ENCODE results near the gene PTPRM. TPM values are rescaled to one million over a fixed set of nuclear protein-coding genes. Genes with fewer than 3 reads are reported as not detected.

Gene PTPRM
- total RNA-seq, 1 experiment from 2014 or later: not detected

GRCh38 chr18:8030201-8030600, 463.1 kb downstream of the PTPRM start:
- Histone ChIP-seq H3K9me3 (ENCODE audit: low read depth, low read length, poor library complexity, severe bottlenecking) (peaks cover 3% of the 10 kb centered on the region), H3K27me3 (replicated peaks; ENCODE audit: insufficient read depth, low read depth, low read length, poor library complexity) (no peaks in the 10 kb centered on the region), H3K4me3 (ENCODE audit: low read depth, low read length, poor library complexity, severe bottlenecking) (no peak overlapping the region), H3K27ac (ENCODE audit: low read depth, low read length, poor library complexity, severe bottlenecking) (no peak overlapping the region), H3K4me1 (ENCODE audit: insufficient read depth, low read length, poor library complexity, severe bottlenecking) (no peaks in the 10 kb centered on the region), H3K36me3 (ENCODE audit: insufficient read depth, low read length, poor library complexity, severe bottlenecking) (no peaks in the 10 kb centered on the region)
- intact Hi-C loops (cut with micrococcal nuclease; ENCODE audit: unreplicated experiment): no loop called here
- ChIA-PET POLR2A (ENCODE audit: low non-redundant PET) (no interaction called here), CTCF (no interaction called here)
- no TSS peak for BruUV-seq (replicated peaks)
- no peak for TF ChIP-seq EZH2 (IDR thresholded peaks at IDR 0.05; ENCODE audit: borderline replicate concordance, low read depth, low read length, poor library complexity, severe bottlenecking)
- DNase-seq (ENCODE audit: low spot score): no peak

GRCh38 chr18:8031496-8031895, 464.4 kb downstream of the PTPRM start:
- CTCF ChIA-PET: no interaction called here

GRCh38 chr18:8034674-8035073, 467.6 kb downstream of the PTPRM start:
- ChIA-PET CTCF (no interaction called here), POLR2A (ENCODE audit: low non-redundant PET) (no interaction called here)
- TF ChIP-seq EZH2 (IDR thresholded peaks at IDR 0.05; ENCODE audit: borderline replicate concordance, low read depth, low read length, poor library complexity, severe bottlenecking): no peak
- TF ChIP-seq, protein P1, sequence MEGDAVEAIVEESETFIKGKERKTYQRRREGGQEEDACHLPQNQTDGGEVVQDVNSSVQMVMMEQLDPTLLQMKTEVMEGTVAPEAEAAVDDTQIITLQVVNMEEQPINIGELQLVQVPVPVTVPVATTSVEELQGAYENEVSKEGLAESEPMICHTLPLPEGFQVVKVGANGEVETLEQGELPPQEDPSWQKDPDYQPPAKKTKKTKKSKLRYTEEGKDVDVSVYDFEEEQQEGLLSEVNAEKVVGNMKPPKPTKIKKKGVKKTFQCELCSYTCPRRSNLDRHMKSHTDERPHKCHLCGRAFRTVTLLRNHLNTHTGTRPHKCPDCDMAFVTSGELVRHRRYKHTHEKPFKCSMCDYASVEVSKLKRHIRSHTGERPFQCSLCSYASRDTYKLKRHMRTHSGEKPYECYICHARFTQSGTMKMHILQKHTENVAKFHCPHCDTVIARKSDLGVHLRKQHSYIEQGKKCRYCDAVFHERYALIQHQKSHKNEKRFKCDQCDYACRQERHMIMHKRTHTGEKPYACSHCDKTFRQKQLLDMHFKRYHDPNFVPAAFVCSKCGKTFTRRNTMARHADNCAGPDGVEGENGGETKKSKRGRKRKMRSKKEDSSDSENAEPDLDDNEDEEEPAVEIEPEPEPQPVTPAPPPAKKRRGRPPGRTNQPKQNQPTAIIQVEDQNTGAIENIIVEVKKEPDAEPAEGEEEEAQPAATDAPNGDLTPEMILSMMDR (conservative IDR thresholded peaks at IDR 0.05; ENCODE audit: low read depth, low read length): no peak
- Histone ChIP-seq H3K36me3 (ENCODE audit: insufficient read depth, low read length, poor library complexity, severe bottlenecking) (no peaks in the 10 kb centered on the region), H3K9me3 (ENCODE audit: low read depth, low read length, poor library complexity, severe bottlenecking) (no peaks in the 10 kb centered on the region), H3K4me3 (ENCODE audit: low read depth, low read length, poor library complexity, severe bottlenecking) (no peak overlapping the region), H3K4me1 (ENCODE audit: insufficient read depth, low read length, poor library complexity, severe bottlenecking) (no peaks in the 10 kb centered on the region), H3K27ac (ENCODE audit: low read depth, low read length, poor library complexity, severe bottlenecking) (no peak overlapping the region), H3K27me3 (replicated peaks; ENCODE audit: insufficient read depth, low read depth, low read length, poor library complexity) (no peaks in the 10 kb centered on the region)
- intact Hi-C loops (cut with micrococcal nuclease; ENCODE audit: unreplicated experiment): no loop called here
- no TSS peak for BruUV-seq (replicated peaks)
- no peak for DNase-seq (ENCODE audit: low spot score)

More at GRCh38 chr18:8031496-8031895, 464.4 kb downstream of the PTPRM start:
- no peaks in the 10 kb centered on the region for H3K27me3 ChIP-seq (replicated peaks; ENCODE audit: insufficient read depth, low read depth, low read length, poor library complexity)
- no peak overlapping the region for H3K4me3 ChIP-seq (ENCODE audit: low read depth, low read length, poor library complexity, severe bottlenecking)
- intact Hi-C loops (cut with micrococcal nuclease; ENCODE audit: unreplicated experiment): no loop called here
- POLR2A ChIA-PET (ENCODE audit: low non-redundant PET): no interaction called here
- no TSS peak for BruUV-seq (replicated peaks)
- H3K4me1 ChIP-seq (ENCODE audit: insufficient read depth, low read length, poor library complexity, severe bottlenecking): no peaks in the 10 kb centered on the region
- no peaks in the 10 kb centered on the region for H3K36me3 ChIP-seq (ENCODE audit: insufficient read depth, low read length, poor library complexity, severe bottlenecking)
- no peak for DNase-seq (ENCODE audit: low spot score)
- no peak overlapping the region for H3K27ac ChIP-seq (ENCODE audit: low read depth, low read length, poor library complexity, severe bottlenecking)
- TF ChIP-seq, protein P1 (conservative IDR thresholded peaks at IDR 0.05; ENCODE audit: low read depth, low read length): no peak
- TF ChIP-seq EZH2 (IDR thresholded peaks at IDR 0.05; ENCODE audit: borderline replicate concordance, low read depth, low read length, poor library complexity, severe bottlenecking): no peak
- H3K9me3 ChIP-seq (ENCODE audit: low read depth, low read length, poor library complexity, severe bottlenecking): peaks cover 3% of the 10 kb centered on the region

GRCh38 chr18:8036551-8036950, 469.4 kb downstream of the PTPRM start:
- BruUV-seq (replicated peaks): no TSS peak
- intact Hi-C loops (cut with micrococcal nuclease; ENCODE audit: unreplicated experiment): no loop called here
- no peaks in the 10 kb centered on the region for H3K36me3 ChIP-seq (ENCODE audit: insufficient read depth, low read length, poor library complexity, severe bottlenecking)
- CTCF ChIA-PET: no interaction called here
- POLR2A ChIA-PET (ENCODE audit: low non-redundant PET): no interaction called here
- DNase-seq (ENCODE audit: low spot score): no peak
- peaks cover 5% of the 10 kb centered on the region for H3K9me3 ChIP-seq (ENCODE audit: low read depth, low read length, poor library complexity, severe bottlenecking)
- no peaks in the 10 kb centered on the region for H3K27me3 ChIP-seq (replicated peaks; ENCODE audit: insufficient read depth, low read depth, low read length, poor library complexity)
- H3K4me1 ChIP-seq (ENCODE audit: insufficient read depth, low read length, poor library complexity, severe bottlenecking): no peaks in the 10 kb centered on the region
- no peak overlapping the region for H3K27ac ChIP-seq (ENCODE audit: low read depth, low read length, poor library complexity, severe bottlenecking)
- no peak overlapping the region for H3K4me3 ChIP-seq (ENCODE audit: low read depth, low read length, poor library complexity, severe bottlenecking)
- TF ChIP-seq EZH2 (IDR thresholded peaks at IDR 0.05; ENCODE audit: borderline replicate concordance, low read depth, low read length, poor library complexity, severe bottlenecking): no peak
- TF ChIP-seq, protein P1 (conservative IDR thresholded peaks at IDR 0.05; ENCODE audit: low read depth, low read length): no peak
